HEK293T (cell line): Measurements from ENCODE around the gene RNF150.

ENCODE experiments used
- CTCF ChIA-PET: fragments of 350-600 bp; formaldehyde crosslinking; extraction: SDS; loops from one replicate; lab custom pipeline; 2021; ENCODE audit warnings: antibody characterized with exemption, inconsistent platforms; lab: Yijun Ruan, JAX
- POLR2A ChIA-PET: fragments of 350-600 bp; formaldehyde crosslinking; extraction: SDS; loops from one replicate; lab custom pipeline; 2020; ENCODE audit warnings: antibody characterized with exemption, inconsistent platforms; lab: Yijun Ruan, JAX
- DNase-seq: peaks from one replicate; pipeline ENCODE4 v3.0.0; 2012; ENCODE audit warnings: mixed read lengths; ENCODE audit errors: extremely low spot score
- ARNT ChIP-seq: fragments of 450-650 bp; IDR thresholded peaks from 2 replicates; pipeline ENCODE4 v1.6.1; 2017; ENCODE audit warnings: mild to moderate bottlenecking
- BHLHE40 ChIP-seq: fragments of 450-650 bp; IDR thresholded peaks from 2 replicates; pipeline ENCODE4 v1.6.1; 2016; ENCODE audit warnings: mild to moderate bottlenecking, moderate library complexity, borderline replicate concordance
- CTBP1 ChIP-seq: fragments of 450-650 bp; IDR thresholded peaks from 2 replicates; pipeline ENCODE4 v1.6.1; 2016; ENCODE audit warnings: borderline replicate concordance
- ELF4 ChIP-seq: fragments of 450-650 bp; IDR thresholded peaks from 2 replicates; pipeline ENCODE4 v1.6.1; 2017; ENCODE audit warnings: antibody characterized with exemption
- FOXA1 ChIP-seq: fragments of 450-650 bp; IDR thresholded peaks from 2 replicates; pipeline ENCODE4 v1.6.1; 2016; ENCODE audit warnings: mild to moderate bottlenecking
- FOXK2 ChIP-seq: fragments of 450-650 bp; IDR thresholded peaks from 2 replicates; pipeline ENCODE4 v1.6.1; 2016; ENCODE audit warnings: mild to moderate bottlenecking
- FOXM1 ChIP-seq: fragments of 450-650 bp; IDR thresholded peaks from 2 replicates; pipeline ENCODE4 v1.6.1; 2017; ENCODE audit warnings: mild to moderate bottlenecking, borderline replicate concordance
- HDGF ChIP-seq: fragments of 450-650 bp; IDR thresholded peaks from 2 replicates; pipeline ENCODE4 v1.6.1; 2017; ENCODE audit warnings: antibody characterized with exemption, borderline replicate concordance
- L3MBTL2 ChIP-seq: fragments of 450-650 bp; conservative IDR thresholded peaks from 2 replicates; pipeline ENCODE4 v1.6.1; 2016; ENCODE audit warnings: mild to moderate bottlenecking
- LEF1 ChIP-seq: fragments of 450-650 bp; IDR thresholded peaks from 2 replicates; pipeline ENCODE4 v1.6.1; 2017; ENCODE audit warnings: mild to moderate bottlenecking, borderline replicate concordance
- NFRKB ChIP-seq: fragments of 450-650 bp; IDR thresholded peaks from 2 replicates; pipeline ENCODE4 v1.6.1; 2016; ENCODE audit warnings: mild to moderate bottlenecking, moderate library complexity
- PKNOX1 ChIP-seq: fragments of 450-650 bp; IDR thresholded peaks from 2 replicates; pipeline ENCODE4 v1.6.1; 2016
- SP1 ChIP-seq: fragments of 450-650 bp; IDR thresholded peaks from 2 replicates; pipeline ENCODE4 v1.6.1; 2017
- SUZ12 ChIP-seq: fragments of 450-650 bp; IDR thresholded peaks from 2 replicates; pipeline ENCODE4 v1.6.1; 2016; ENCODE audit warnings: mild to moderate bottlenecking
- TARDBP ChIP-seq: fragments of 450-650 bp; IDR thresholded peaks from 2 replicates; pipeline ENCODE4 v1.6.1; 2016
- ZNF384 ChIP-seq: fragments of 450-650 bp; IDR thresholded peaks from 2 replicates; pipeline ENCODE4 v1.6.1; 2016

Gene RNF150

DNA sequence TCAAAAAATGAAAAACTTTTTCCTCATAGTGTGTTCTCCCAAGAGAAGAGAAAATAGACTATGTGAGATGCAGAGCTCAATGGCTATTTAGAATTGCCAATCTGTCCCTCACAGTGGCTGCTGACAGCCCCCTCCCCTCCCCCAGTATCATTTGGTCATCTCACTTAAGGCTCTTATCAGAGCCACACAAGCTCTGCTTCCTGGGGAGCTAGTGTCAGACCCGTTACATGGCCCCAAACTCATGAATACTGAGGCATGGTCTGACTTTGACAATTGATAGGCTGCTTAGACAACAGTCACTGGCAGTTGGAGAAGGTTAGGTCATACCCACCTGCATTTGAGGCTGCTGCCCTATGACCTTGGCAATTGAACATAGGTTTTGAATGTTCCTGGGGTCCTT, 15.3 kb downstream of the RNF150 start:
- TF ChIP-seq CTBP1 (no peak), TARDBP (no peak), SP1 (no peak), FOXK2 (no peak), L3MBTL2 (no peak), LEF1 (no peak), PKNOX1 (no peak), ARNT (no peak), NFRKB (no peak), ELF4 (no peak), ZNF384 (no peak), FOXA1 (no peak), BHLHE40 (no peak), SUZ12 (no peak), FOXM1 (no peak), HDGF (no peak)
- ChIA-PET CTCF (no interaction called here), POLR2A (no interaction called here)
- no peak for DNase-seq

DNA sequence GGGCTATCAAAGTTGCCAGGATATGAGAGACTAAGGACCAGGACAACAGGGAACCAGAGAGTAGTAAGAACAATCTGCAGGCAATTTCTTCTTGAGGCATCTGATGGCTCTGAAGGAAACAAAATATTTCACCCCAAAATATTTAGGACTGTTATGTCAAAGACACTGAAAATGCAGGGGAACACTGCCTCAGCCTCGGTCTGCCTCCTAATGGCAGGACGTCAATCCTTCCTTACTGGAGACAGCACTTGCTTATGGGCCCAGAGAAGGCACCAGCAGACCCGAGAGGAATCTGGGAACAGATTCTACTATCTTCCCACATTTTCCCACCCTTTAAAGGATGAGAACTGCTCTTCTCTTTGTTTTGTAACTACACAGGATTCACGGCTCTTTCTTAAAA, 23.3 kb downstream of the RNF150 start:
- TF ChIP-seq CTBP1 (no peak), ZNF384 (no peak), FOXA1 (no peak), SP1 (no peak), TARDBP (no peak), NFRKB (no peak), ARNT (no peak), FOXK2 (no peak), HDGF (no peak), PKNOX1 (no peak)
- CTCF ChIA-PET = no interaction called here
- POLR2A ChIA-PET = no interaction called here
- no peak for DNase-seq

- no peak for DNase-seq
- ChIA-PET POLR2A (no interaction called here), CTCF (interaction anchor here (1.3 kb wide), 1 partner anchor 18 kb away, joined by 3 read pairs; no protein-coding TSS in a partner anchor)
- TF ChIP-seq ARNT (no peak), BHLHE40 (no peak), FOXM1 (no peak), ELF4 (no peak), L3MBTL2 (no peak), CTBP1 (no peak), SP1 (no peak), TARDBP (no peak), NFRKB (no peak), SUZ12 (no peak), FOXK2 (no peak)
These were observed 25.3 kb downstream of the RNF150 start for GRCh38 chr4:141107927-141108326.

DNA sequence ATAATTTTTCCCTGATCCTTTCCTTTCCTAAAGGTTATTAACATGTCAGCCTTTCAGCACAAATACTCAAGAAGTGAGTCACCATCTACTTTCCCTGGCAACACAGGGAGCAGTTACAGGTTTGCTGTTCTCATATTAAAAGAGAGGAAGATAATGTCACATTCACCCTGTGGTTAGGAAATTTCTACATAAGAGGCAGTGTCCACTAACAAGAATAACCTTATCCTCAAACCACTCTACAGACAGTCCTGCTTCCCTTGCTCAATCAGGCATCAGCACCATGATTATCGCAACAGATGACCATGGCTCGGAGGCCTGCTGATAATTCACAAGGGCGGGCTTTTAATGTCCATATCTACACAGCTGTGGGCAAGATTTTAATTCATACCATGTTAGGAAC, 30.9 kb downstream of the RNF150 start:
- ChIA-PET POLR2A (no interaction called here), CTCF (interaction anchor here (0.6 kb wide), 1 partner anchor 19 kb away, joined by 3 read pairs; no protein-coding TSS in a partner anchor)
- no peak for TF ChIP-seq NFRKB
- no peak for TF ChIP-seq SUZ12
- TF ChIP-seq ZNF384 = no peak
- no peak for TF ChIP-seq HDGF
- no peak for TF ChIP-seq FOXK2
- no peak for TF ChIP-seq FOXM1
- TF ChIP-seq ARNT = no peak
- no peak for TF ChIP-seq FOXA1
- TF ChIP-seq BHLHE40 = no peak
- TF ChIP-seq TARDBP = no peak
- no peak for TF ChIP-seq PKNOX1
- DNase-seq = no peak

- TF ChIP-seq L3MBTL2 (no peak), LEF1 (no peak), ELF4 (no peak), SP1 (no peak), ARNT (no peak), FOXA1 (no peak), NFRKB (no peak), HDGF (no peak), SUZ12 (no peak), ZNF384 (no peak), FOXM1 (no peak), PKNOX1 (no peak), TARDBP (no peak), FOXK2 (no peak), CTBP1 (no peak), BHLHE40 (no peak)
- CTCF ChIA-PET = interaction anchor here (0.6 kb wide), 1 partner anchor 19 kb away, joined by 3 read pairs; no protein-coding TSS in a partner anchor
- DNase-seq = no peak
These were observed 31.8 kb downstream of the RNF150 start for GRCh38 chr4:141101511-141101910.

More at GRCh38 chr4:141101511-141101910, 31.8 kb downstream of the RNF150 start:
- POLR2A ChIA-PET = no interaction called here
